GM20431 (cell line): ENCODE data around the gene BMPER.

Experiments used
- in situ Hi-C: fragments of 300-500 bp; cut with MseI, MboI; formaldehyde crosslinking; loops from one replicate; pipeline ENCODE4 v1.15.0; 2020; ENCODE audit warnings: low sequenced_read_pairs; ENCODE audit not compliant: unreplicated experiment

BMPER gene

DNA sequence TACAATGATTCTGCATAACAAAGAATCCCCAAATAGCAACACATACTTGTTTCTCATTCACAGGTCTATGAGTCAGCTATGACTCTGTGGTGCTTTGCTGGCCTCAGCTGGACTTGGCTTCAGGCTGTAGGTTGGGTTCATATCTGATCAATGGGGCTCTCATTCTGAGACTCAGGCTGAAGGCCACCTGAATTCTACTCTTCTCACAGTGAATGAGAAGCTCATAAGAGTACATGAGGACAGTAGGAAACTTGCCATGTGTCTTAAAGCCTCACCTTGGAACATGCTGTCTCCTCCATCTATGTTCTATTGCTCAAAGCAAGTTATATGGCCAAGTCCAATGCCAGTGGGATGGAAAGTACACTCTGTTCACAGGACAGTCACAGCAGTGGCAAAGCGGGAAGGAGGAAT lies 292.9 kb downstream of the BMPER start:
- in situ Hi-C loops = no loop called here
